SK-N-SH (cell line): Measurements from ENCODE around the gene PROSER2. TPM values are rescaled to one million over a fixed set of nuclear protein-coding genes. Genes with fewer than 3 reads are reported as not detected.

ENCODE experiments used
- CTCF ChIA-PET: fragments of 300-600, 350-600 bp; formaldehyde crosslinking; extraction: SDS; loops from one replicate; lab custom pipeline; 2021; lab: Yijun Ruan, JAX
- POLR2A ChIA-PET: fragments of 350-600 bp; sonication (Branson Sonifier 250); formaldehyde crosslinking; extraction: SDS; loops from one replicate; lab custom pipeline; 2020; ENCODE audit warnings: antibody characterized with exemption, inconsistent platforms; lab: Yijun Ruan, JAX
- DNase-seq: peaks from one replicate; pipeline ENCODE4 v3.0.0; 2012
- H2AFZ ChIP-seq: fragments of 200-600 bp; sonication (generic); 2 replicates; pipeline ENCODE4 v1.8.1; 2016; ENCODE audit warnings: antibody characterized with exemption, mild to moderate bottlenecking, low read depth
- H3F3A ChIP-seq: fragments of 200-600 bp; sonication (generic); replicated peaks from 2 replicates; pipeline ENCODE3; 2016; ENCODE audit warnings: antibody characterized with exemption, mild to moderate bottlenecking; ENCODE audit not compliant: insufficient read depth
- H3K27ac ChIP-seq, 2 experiments: fragments of 200-500 bp in 1 of 2; fragments of 200-600 bp in 1 of 2; sonication (Bioruptor generic) in 1 of 2; sonication (generic), shearing (Covaris generic) in 1 of 2; 2 replicates each; pipeline versions ENCODE4 v1.5.1 to v1.6.1; 2014 to 2016; ENCODE audit warnings: low read depth in 2 of 2, inconsistent platforms in 1 of 2, low read length in 1 of 2, mild to moderate bottlenecking in 1 of 2, mixed read lengths in 1 of 2
- H3K27me3 ChIP-seq: fragments of 200-600 bp; sonication (generic), shearing (Covaris generic); 2 replicates; pipeline ENCODE4 v1.6.1; 2016; ENCODE audit warnings: mixed run types; ENCODE audit not compliant: insufficient read depth
- H3K36me3 ChIP-seq, 2 experiments: fragments of 200-500 bp in 1 of 2; fragments of 200-600 bp in 1 of 2; sonication (Bioruptor generic) in 1 of 2; sonication (generic) in 1 of 2; replicated peaks in 1 of 2; 2 replicates each; pipeline versions ENCODE3 to v1.5.1; 2014 to 2016; ENCODE audit warnings: low read length in 1 of 2, mild to moderate bottlenecking in 1 of 2; ENCODE audit not compliant: insufficient read depth in 2 of 2, control insufficient read depth in 1 of 2
- H3K4me1 ChIP-seq, 2 experiments: fragments of 200-500 bp in 1 of 2; fragments of 200-600 bp in 1 of 2; sonication (Bioruptor generic) in 1 of 2; sonication (generic), shearing (Covaris generic) in 1 of 2; 2 replicates each; pipeline versions ENCODE4 v1.5.1 to v1.6.1; 2014 to 2016; ENCODE audit warnings: low read depth in 1 of 2, low read length in 1 of 2, mixed run types in 1 of 2; ENCODE audit not compliant: insufficient read depth in 2 of 2, control insufficient read depth in 1 of 2
- H3K4me2 ChIP-seq: fragments of 200-600 bp; sonication (generic), shearing (Covaris generic); 2 replicates; pipeline ENCODE4 v1.6.1; 2017; ENCODE audit warnings: mixed run types
- H3K4me3 ChIP-seq, 2 experiments: fragments of 200-500 bp in 1 of 2; fragments of 200-600 bp in 1 of 2; sonication (Bioruptor generic) in 1 of 2; sonication (generic), shearing (Covaris generic) in 1 of 2; 2 replicates each; pipeline versions ENCODE4 v1.5.1 to v1.8.1; 2014 to 2016; ENCODE audit warnings: low read depth in 2 of 2, inconsistent platforms in 1 of 2, low read length in 1 of 2, mild to moderate bottlenecking in 1 of 2, mixed read lengths in 1 of 2, moderate library complexity in 1 of 2
- H3K79me2 ChIP-seq: fragments of 200-600 bp; sonication (generic); 2 replicates; pipeline ENCODE4 v1.8.1; 2017; ENCODE audit warnings: mild to moderate bottlenecking; ENCODE audit not compliant: insufficient read depth
- H3K9ac ChIP-seq: fragments of 200-600 bp; sonication (generic); 2 replicates; pipeline ENCODE4 v1.6.1; 2017; ENCODE audit warnings: mixed run types
- H3K9me2 ChIP-seq: fragments of 200-600 bp; sonication (generic); 2 replicates; pipeline ENCODE4 v1.6.1; 2017; ENCODE audit warnings: mixed run types
- H3K9me3 ChIP-seq: fragments of 200-600 bp; sonication (generic); 2 replicates; pipeline ENCODE4 v1.6.1; 2017; ENCODE audit warnings: mixed run types, mild to moderate bottlenecking, moderate library complexity
- H4K20me1 ChIP-seq: fragments of 200-600 bp; sonication (generic); 2 replicates; pipeline ENCODE4 v1.6.1; 2017; ENCODE audit warnings: mild to moderate bottlenecking, mixed run types; ENCODE audit not compliant: insufficient read depth
- ELF1 ChIP-seq: IDR thresholded peaks from 2 replicates; pipeline ENCODE4 v1.4.0; 2012
- EZH2phosphoT487 ChIP-seq: fragments of 200-600 bp; sonication (generic); IDR thresholded peaks from 2 replicates; pipeline ENCODE4 v1.6.1; 2017; ENCODE audit warnings: low read depth, mixed run types, mild to moderate bottlenecking, antibody characterized with exemption, moderate library complexity, borderline replicate concordance
- FOXJ3 ChIP-seq: sonication (generic); formaldehyde crosslinking; IDR thresholded peaks from 2 replicates; pipeline ENCODE4 v1.5.1; 2020; ENCODE audit warnings: mild to moderate bottlenecking, missing genetic modification reagents
- JUND ChIP-seq: IDR thresholded peaks from 2 replicates; pipeline ENCODE4 v1.4.0; 2012
- MEF2A ChIP-seq: IDR thresholded peaks from 2 replicates; pipeline ENCODE4 v1.4.0; 2012; ENCODE audit warnings: low read depth, borderline replicate concordance
- MXI1 ChIP-seq: IDR thresholded peaks from 2 replicates; pipeline ENCODE4 v1.6.1; 2012; ENCODE audit warnings: mild to moderate bottlenecking, low read depth, low read length, improper control_type of control experiment
- RCOR1 ChIP-seq: fragments of 150-350 bp; IDR thresholded peaks from 2 replicates; pipeline ENCODE4 v1.6.1; 2017; ENCODE audit warnings: antibody characterized with exemption, low read length
- RFX5 ChIP-seq: IDR thresholded peaks from 2 replicates; pipeline ENCODE4 v1.6.1; 2012; ENCODE audit warnings: mild to moderate bottlenecking, improper control_type of control experiment, low read length
- RXRA ChIP-seq: IDR thresholded peaks from 2 replicates; pipeline ENCODE4 v1.4.0; 2012; ENCODE audit warnings: low read depth, mild to moderate bottlenecking, borderline replicate concordance
- SMC3 ChIP-seq: IDR thresholded peaks from 2 replicates; pipeline ENCODE4 v1.6.1; 2012; ENCODE audit warnings: low read depth, low read length, improper control_type of control experiment
- TAF1 ChIP-seq: IDR thresholded peaks from 2 replicates; pipeline ENCODE4 v1.6.1; 2012; ENCODE audit warnings: low read depth, mild to moderate bottlenecking, low read length, moderate library complexity, borderline replicate concordance
- TEAD4 ChIP-seq: IDR thresholded peaks from 2 replicates; pipeline ENCODE4 v1.4.0; 2012; ENCODE audit warnings: mild to moderate bottlenecking, borderline replicate concordance; ENCODE audit not compliant: insufficient read depth
- WGBS: methylation state at CpG from one replicate; pipeline ENCODE4 v1.1.6; 2017; ENCODE audit warnings: low lambda C conversion rate; 5-methylcytosine and 5-hydroxymethylcytosine counted together
- polyA plus RNA-seq, 3 experiments: library from polyadenylated mRNA; depleted of rRNA; stranded (reverse); fragments of >200 nt; gene quantifications; 2 replicates each; pipeline ENCODE4 v1.2.3, GENCODE V29; 2012
- TF ChIP-seq, protein P1 (sequence below): fragments of 200-600 bp; sonication (generic); IDR thresholded peaks from 2 replicates; pipeline ENCODE4 v1.6.1; 2017; ENCODE audit warnings: antibody characterized with exemption, mild to moderate bottlenecking, moderate library complexity

Gene PROSER2
- polyA plus RNA-seq, 1 of the 3 experiments (the other 2 are of a cell fraction) = 0.95 TPM

DNA sequence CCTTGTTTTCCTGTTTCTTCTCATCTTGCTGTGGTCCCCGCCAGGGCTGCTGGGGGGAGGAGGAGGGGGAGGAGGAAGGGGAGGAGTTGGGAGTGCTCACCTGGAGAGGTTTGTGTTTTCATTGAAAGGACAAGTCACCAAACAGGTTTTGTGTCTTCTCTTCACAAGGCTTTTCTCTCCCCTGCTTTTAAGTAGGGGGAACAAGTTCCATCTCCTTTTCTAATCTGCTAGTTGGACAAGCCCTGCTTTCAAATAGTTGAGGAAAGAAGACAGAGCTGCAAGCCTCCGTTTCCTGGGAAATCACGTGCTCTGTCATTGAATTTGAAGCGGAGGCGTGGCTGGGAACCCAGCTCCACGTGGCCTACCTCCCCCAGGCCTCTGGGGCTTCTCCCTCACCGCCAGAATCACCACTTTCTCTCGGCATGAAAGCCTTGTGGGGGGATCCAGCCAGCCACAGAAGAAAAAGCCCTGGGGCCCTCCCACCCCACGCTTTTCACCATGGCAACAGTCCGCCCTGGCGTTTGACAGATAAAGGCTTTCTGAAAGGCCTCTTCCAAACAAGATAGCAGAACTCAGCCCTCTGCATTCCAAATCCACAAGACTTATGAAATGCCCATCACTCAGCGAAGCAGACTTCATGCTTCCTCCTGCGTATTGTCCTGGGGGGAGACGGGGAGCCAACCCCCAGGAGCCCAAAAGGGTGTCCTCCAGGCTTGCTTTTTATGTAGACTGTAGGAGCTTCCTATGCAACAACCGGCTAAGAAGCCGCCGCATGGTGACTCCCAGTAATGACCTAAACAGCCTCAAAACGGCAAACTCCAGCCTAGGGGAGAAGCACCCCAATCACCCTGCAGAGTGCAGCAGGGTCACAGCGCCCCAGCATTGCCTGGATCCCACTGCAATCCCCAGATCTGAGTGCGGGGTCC lies 51.7 kb downstream of the PROSER2 start:
- ChIA-PET POLR2A (no interaction called here), CTCF (interaction anchor here (0.8 kb wide), 1 partner anchor 11 kb away, joined by 3 read pairs; no protein-coding TSS in a partner anchor)
- no peaks in the 10 kb centered on the region for H4K20me1 ChIP-seq
- peaks cover 0 to 5% of the 10 kb centered on the region in 2 experiments; a peak in 2 of 4 replicates for H3K4me1 ChIP-seq
- 67% methylated on average over 13 of the region's 20 CpGs for WGBS
- H3K4me2 ChIP-seq = no peak overlapping the region
- H3K4me3 ChIP-seq = no peak overlapping the region
- no peaks in the 10 kb centered on the region for H3K9me3 ChIP-seq
- no peaks in the 10 kb centered on the region for H3K79me2 ChIP-seq
- H3K9ac ChIP-seq = no peak overlapping the region
- no peaks in the 10 kb centered on the region for H3K9me2 ChIP-seq
- no peaks in the 10 kb centered on the region for H3K27me3 ChIP-seq
- peak; percentile 77 for DNase-seq
- TF ChIP-seq MXI1 = peak; percentile 82
- no peak for TF ChIP-seq MEF2A
- no peak overlapping the region for H2AFZ ChIP-seq
- H3F3A ChIP-seq = no peaks in the 10 kb centered on the region
- no peak overlapping the region for H3K27ac ChIP-seq
- H3K36me3 ChIP-seq = no peaks in the 10 kb centered on the region

DNA sequence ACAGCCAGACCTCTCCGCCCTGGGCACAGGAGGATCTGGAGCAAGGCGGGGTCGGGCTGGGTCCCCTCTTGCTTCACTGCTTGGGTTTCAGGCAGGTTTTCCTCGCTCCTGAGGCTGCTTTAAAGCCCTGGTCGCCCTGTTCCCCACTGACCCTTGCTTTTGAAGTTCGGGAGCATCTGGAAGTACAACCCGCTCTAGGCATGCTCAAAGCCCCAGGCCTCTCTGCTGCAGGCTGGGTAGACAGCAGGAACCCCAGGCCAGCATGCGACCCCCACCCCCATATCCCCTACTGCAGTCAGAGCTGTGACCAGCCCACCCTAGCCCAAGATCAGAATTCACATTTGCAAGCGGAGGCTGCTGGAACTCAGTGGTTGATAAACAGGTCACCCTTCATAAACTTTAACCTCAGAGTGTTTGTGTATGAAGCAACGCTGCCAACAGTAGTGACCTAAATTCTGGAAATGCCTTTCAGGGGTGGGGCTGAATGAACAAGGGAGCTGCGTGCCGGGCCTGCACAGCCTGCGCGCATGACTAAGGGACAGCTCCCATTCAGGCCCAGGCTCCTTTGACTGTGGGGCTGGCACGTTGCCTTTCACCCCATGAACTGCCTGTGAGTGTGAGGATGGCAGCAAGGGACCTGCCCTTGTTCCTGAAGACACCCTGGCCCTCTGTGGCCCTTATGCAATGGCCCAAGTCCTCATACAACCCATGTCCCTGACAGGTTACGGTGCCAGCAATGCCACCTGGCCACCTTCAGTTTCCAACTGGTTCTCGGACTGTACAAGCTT lies 52.5 kb downstream of the PROSER2 start:
- Histone ChIP-seq H3K79me2 (no peaks in the 10 kb centered on the region), H3K9me3 (no peaks in the 10 kb centered on the region), H3F3A (no peaks in the 10 kb centered on the region), H3K27me3 (no peaks in the 10 kb centered on the region), H4K20me1 (no peaks in the 10 kb centered on the region), H3K4me3 (no peak overlapping the region), H3K9me2 (no peaks in the 10 kb centered on the region), H2AFZ (no peak overlapping the region), H3K4me1 (peaks cover 0 to 5% of the 10 kb centered on the region in 2 experiments; a peak in 2 of 4 replicates), H3K27ac (no peak overlapping the region), H3K36me3 (no peaks in the 10 kb centered on the region), H3K4me2 (no peak overlapping the region), H3K9ac (no peak overlapping the region)
- WGBS = 75% methylated on average over 11 of the region's 17 CpGs
- ChIA-PET CTCF (no interaction called here), POLR2A (no interaction called here)
- TF ChIP-seq TEAD4 (no peak), TAF1 (no peak), RXRA (no peak), SMC3 (no peak), EZH2phosphoT487 (no peak), FOXJ3 (CRISPR knock-in tag) (no peak), RCOR1 (no peak), RFX5 (no peak), JUND (no peak), MEF2A (no peak), ELF1 (no peak)
- TF ChIP-seq, protein P1, sequence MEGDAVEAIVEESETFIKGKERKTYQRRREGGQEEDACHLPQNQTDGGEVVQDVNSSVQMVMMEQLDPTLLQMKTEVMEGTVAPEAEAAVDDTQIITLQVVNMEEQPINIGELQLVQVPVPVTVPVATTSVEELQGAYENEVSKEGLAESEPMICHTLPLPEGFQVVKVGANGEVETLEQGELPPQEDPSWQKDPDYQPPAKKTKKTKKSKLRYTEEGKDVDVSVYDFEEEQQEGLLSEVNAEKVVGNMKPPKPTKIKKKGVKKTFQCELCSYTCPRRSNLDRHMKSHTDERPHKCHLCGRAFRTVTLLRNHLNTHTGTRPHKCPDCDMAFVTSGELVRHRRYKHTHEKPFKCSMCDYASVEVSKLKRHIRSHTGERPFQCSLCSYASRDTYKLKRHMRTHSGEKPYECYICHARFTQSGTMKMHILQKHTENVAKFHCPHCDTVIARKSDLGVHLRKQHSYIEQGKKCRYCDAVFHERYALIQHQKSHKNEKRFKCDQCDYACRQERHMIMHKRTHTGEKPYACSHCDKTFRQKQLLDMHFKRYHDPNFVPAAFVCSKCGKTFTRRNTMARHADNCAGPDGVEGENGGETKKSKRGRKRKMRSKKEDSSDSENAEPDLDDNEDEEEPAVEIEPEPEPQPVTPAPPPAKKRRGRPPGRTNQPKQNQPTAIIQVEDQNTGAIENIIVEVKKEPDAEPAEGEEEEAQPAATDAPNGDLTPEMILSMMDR = no peak
- no peak for DNase-seq
